Measurements from ENCODE around the gene KDM6A.
"Not testable (repeated sequence)": the region's sequence is repeated elsewhere in the genome, so short reads cannot be mapped to it uniquely, and the experiment has no call there.

KDM6A gene

DNA sequence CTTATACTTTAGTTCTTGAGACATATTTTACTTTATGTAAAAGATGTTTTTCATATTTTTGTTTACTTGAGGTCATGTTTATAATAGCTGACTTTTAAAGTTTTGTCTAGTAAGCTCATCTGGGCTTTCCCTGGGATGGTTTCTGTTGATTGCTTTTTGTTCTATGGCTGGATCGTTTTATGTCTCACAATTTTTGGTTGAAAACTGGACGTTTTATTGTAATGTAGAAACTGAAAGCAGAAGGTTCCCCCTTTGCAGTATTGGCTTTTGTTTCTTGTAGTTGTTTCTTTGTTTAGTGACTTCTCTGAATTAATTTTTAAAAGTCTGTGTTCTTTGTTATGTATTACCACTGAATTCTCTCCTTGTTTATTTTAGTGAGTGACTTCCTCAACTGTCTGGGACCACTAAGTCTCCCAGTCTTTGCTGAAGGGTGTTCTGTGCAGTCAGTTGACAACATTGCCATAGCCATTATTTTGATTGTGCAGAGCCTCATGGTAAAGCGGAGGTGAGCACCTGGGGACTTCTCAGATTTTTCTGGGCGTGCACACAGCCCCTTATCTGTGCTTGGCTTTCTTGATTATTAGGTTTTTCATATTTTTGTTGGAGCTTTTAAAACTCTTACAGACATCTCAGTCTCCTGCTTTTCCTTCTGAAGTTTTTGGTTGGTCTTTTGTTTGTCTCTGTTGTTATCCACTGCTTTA is 31.0 kb downstream of the KDM6A start:
- Mint-ChIP-seq H3K27me3 (no peaks in the 10 kb centered on the region), H3K9me3 (ENCODE audit: low read depth) (peaks cover 6% of the 10 kb centered on the region), H3K36me3 (peaks cover 6% of the 10 kb centered on the region), H3K4me3 (peak overlapping the region; percentile 30), H3K27ac (peak overlapping the region; percentile 46), H3K4me1 (ENCODE audit: low read depth) (peaks cover 63% of the 10 kb centered on the region)

DNA sequence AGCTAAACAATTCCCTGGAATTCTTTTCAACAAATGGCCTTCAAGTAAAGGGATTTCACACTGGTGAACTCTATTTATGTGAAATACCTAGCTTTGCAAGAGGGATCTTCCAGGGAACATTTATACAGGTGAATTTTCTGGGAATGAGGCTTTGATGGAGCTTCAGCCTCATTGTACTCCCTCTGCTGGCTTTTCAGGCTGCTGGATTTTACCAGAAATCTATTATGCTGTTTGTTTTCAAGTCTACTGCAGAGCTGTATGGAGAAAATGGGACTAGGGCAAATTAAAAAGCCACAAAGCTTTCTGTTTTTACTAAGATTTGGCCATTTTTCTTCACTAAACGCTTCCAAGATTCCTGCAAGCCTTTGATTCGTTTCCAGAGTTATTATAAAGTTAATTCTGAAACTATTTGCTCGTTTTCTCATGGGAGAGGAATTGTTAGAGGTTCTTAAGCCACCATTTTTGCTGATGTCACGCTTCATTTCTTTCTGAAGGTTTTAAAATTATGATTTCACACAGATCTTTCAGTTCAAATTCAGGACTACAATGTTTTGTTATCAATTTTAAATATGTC is 31.6 kb downstream of the KDM6A start:
- H3K4me1 Mint-ChIP-seq (ENCODE audit: low read depth), result peaks cover 59% of the 10 kb centered on the region
- H3K36me3 Mint-ChIP-seq, result peaks cover 6% of the 10 kb centered on the region
- no peak overlapping the region for H3K4me3 Mint-ChIP-seq
- peaks cover 6% of the 10 kb centered on the region for H3K9me3 Mint-ChIP-seq (ENCODE audit: low read depth)
- no peaks in the 10 kb centered on the region for H3K27me3 Mint-ChIP-seq
- H3K27ac Mint-ChIP-seq, result peak overlapping the region; percentile 70

DNA sequence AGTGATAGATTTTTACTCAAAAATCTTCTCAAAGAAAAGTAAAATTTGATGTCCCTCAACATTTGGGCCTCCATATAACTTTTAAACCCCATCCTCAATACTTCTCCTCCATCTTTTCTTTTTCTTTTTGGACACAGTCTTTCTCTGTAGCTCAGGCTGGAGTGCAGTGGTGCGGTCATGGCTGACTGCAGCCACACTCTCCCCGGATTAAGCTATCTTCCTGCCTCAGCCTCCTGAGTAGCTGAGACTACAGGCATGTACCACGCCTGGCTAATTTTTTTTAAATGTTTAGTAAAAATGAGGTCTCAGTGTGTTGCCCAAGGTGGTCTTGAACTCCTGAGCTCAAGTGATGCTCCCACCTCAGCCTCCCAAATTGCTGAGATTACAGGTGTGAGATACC is 33.1 kb downstream of the KDM6A start:
- H3K4me1 Mint-ChIP-seq (ENCODE audit: low read depth), result peaks cover 54% of the 10 kb centered on the region
- H3K27ac Mint-ChIP-seq, result no peak overlapping the region
- H3K36me3 Mint-ChIP-seq, result peaks cover 6% of the 10 kb centered on the region
- no peaks in the 10 kb centered on the region for H3K27me3 Mint-ChIP-seq
- peaks cover 6% of the 10 kb centered on the region for H3K9me3 Mint-ChIP-seq (ENCODE audit: low read depth)
- H3K4me3 Mint-ChIP-seq, result no peak overlapping the region

DNA sequence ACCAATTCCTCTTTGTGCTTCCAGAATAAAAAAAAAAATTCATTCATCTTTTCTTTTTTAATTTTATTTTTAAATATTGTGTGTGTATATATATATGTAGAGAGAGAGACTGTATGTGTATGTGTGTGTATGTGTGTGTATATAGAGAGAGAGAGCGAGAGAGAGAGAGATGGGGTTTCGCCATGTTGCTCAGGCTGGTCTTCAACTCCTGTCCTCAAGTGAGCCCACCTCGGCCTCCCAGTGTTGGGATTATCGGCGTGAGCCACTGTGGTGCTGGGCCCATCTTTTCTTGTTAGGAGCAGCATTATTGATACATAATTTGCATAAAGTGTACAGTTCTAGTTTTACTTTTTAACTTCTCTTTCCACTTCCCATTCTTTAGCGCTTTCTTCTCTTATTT is 33.6 kb downstream of the KDM6A start:
- Mint-ChIP-seq H3K4me1 (ENCODE audit: low read depth) (peaks cover 54% of the 10 kb centered on the region), H3K27ac (peak overlapping the region; percentile 73), H3K27me3 (no peaks in the 10 kb centered on the region), H3K4me3 (no peak overlapping the region), H3K9me3 (ENCODE audit: low read depth) (peaks cover 6% of the 10 kb centered on the region), H3K36me3 (peaks cover 6% of the 10 kb centered on the region)

DNA sequence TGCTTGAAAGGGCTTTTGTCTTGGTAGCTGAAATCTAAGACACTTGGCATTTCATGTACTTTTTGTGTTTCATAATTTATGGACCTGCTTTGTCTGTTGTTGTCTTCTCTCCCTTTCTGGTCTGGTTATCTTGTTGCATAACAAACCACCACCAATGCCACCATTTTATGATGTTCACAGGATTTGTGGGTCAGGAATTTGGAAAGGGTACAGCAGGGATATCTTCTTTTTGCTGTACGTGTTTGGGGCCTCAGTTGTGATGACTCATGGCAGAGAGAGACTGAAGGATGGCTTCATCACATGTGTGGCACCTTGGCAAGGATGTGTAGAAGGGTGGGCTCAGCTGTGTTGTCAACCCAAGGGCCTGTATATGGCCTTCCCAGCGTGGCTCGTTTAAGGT is 35.2 kb downstream of the KDM6A start:
- Mint-ChIP-seq H3K27me3 (no peaks in the 10 kb centered on the region), H3K4me3 (peak overlapping the region; percentile 30), H3K9me3 (ENCODE audit: low read depth) (peaks cover 4% of the 10 kb centered on the region), H3K27ac (peak overlapping the region; percentile 84), H3K36me3 (peaks cover 4% of the 10 kb centered on the region), H3K4me1 (ENCODE audit: low read depth) (peaks cover 60% of the 10 kb centered on the region)

DNA sequence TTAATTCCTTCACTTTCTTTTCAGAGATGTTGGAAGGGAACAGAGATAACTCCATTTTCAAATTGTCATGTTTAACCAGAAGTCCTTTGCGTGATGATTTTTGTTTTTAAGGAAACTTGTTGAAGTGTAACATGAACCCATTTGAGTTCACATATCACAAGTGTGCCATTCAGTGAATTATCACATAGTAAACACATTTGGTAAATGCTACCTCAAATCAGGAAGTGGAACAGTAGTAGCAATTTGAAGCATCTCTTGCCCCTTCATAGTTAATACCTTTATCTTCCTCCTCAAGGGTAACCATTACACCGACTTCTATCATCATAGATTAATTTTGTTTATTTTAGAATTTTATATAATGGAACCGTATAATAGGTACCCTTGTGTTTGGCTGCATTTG is 35.8 kb downstream of the KDM6A start:
- Mint-ChIP-seq H3K9me3 (ENCODE audit: low read depth) (no peaks in the 10 kb centered on the region), H3K4me3 (no peak overlapping the region), H3K27me3 (no peaks in the 10 kb centered on the region), H3K27ac (no peak overlapping the region), H3K36me3 (peaks cover 2% of the 10 kb centered on the region), H3K4me1 (ENCODE audit: low read depth) (peaks cover 58% of the 10 kb centered on the region)

DNA sequence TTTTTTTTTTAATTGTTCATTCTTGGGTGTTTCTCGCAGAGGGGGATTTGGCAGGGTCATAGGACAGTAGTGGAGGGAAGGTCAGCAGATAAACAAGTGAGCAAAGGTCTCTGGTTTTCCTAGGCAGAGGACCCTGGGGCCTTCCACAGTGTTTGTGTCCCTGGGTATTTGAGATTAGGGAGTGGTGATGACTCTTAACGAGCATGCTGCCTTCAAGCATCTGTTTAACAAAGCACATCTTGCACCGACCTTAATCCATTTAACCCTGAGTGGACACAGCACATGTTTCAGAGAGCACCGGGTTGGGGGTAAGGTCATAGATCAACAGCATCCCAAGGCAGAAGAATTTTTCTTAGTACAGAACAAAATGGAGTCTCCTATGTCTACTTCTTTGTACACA is 37.5 kb downstream of the KDM6A start:
- H3K9me3 Mint-ChIP-seq (ENCODE audit: low read depth); H3K27ac Mint-ChIP-seq; H3K36me3 Mint-ChIP-seq; H3K4me3 Mint-ChIP-seq; H3K27me3 Mint-ChIP-seq: not testable (repeated sequence)
- peaks cover 58% of the 10 kb centered on the region for H3K4me1 Mint-ChIP-seq (ENCODE audit: low read depth)

DNA sequence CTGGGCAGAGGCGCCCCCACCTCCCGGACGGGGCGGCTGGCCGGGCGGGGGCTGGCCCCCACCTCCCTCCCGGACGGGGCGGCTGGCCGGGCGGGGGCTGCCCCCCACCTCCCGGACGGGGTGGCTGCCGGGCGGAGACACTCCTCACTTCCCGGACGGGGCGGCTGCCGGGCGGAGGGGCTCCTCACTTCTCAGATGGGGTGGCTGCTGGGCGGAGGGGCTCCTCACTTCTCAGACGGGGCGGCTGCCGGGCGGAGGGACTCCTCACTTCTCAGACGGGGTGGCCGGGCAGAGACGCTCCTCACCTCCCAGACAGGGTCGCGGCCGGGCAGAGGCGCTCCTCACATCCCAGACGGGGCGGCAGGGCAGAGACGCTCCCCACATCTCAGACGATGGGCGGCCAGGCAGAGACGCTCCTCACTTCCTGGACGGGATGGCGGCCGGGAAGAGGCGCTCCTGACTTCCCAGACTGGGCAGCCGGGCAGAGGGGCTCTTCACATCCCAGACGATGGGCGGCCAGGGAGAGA is 38.1 kb downstream of the KDM6A start:
- peaks cover 57% of the 10 kb centered on the region for H3K4me1 Mint-ChIP-seq (ENCODE audit: low read depth)
- H3K36me3 Mint-ChIP-seq; H3K27me3 Mint-ChIP-seq; H3K27ac Mint-ChIP-seq; H3K9me3 Mint-ChIP-seq (ENCODE audit: low read depth); H3K4me3 Mint-ChIP-seq: not testable (repeated sequence)

DNA sequence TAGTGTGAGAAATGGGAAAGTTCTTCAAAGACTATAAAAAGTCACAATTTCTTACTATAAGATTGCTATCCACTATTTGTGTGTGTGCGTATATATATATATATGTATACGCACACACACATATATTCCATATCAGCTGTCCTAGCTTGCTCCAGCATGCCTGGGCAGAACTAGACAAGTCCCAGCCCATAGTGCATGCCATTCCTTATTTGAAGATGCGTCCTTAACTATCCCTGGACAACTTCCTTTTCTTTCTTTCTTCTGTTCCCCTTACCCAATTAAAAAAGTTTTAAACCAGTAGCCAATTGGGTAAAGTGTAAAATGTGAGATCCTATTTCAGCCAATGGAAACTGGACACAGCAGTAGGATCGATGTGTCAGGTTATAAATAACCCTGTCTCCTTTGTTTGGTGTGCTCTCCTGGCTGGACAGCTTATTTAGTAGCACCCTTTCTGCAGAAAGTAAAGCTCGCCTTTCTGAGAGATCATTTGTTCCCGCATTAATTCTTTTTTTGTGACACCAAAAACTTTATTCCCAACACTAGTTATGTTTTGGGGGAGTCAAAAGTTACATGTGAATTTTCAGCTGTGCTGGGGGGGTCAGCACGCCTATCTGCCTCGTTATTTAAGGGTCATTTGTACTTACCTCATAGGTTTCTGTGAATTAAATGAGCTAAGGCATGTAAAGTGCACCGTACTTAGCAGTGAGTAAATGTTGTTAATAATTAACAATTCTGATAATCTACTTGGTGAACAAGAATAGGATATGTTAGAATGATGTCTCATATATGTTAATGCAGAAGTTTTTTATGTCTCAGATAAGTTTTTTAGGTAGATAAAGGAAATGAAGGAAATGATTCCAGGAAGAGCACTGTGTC is 40.9 kb downstream of the KDM6A start:
- Mint-ChIP-seq H3K9me3 (ENCODE audit: low read depth) (no peaks in the 10 kb centered on the region), H3K36me3 (no peaks in the 10 kb centered on the region), H3K4me1 (ENCODE audit: low read depth) (peaks cover 54% of the 10 kb centered on the region), H3K27ac (peak overlapping the region; percentile 34), H3K4me3 (peak overlapping the region; percentile 44), H3K27me3 (no peaks in the 10 kb centered on the region)

DNA sequence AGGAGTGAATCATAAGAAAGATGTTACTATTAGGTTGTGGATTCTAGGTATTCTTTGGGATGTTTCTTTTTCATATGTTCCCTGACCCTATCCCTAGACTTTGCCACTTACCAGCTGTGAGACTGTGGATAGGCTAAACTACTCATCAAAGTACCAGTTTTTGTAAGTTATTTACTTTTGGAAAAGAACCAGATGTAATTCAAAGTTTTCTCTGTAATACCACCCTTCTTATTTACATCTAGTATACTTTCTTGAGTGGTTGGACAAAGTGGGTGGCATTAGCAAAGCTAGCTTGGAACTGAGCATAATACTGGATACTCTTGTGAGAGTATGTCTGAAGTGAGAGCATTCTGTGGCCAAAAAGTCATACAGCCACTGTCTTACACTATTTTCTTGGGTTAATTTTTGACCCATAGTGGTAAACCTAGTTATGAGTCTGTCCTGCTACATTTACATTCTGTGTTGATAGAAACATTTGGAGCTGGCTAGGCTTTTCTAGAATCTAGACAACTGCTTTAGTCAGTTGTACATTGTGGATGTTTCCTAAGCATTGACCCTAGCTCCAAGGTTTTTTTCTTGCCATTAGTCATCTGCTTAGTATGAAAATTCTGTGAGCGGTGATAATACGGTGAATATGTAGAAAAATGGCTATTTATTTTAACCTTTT is 41.7 kb downstream of the KDM6A start:
- Mint-ChIP-seq H3K27ac (peak overlapping the region; percentile 34), H3K27me3 (no peaks in the 10 kb centered on the region), H3K36me3 (no peaks in the 10 kb centered on the region), H3K4me3 (peak overlapping the region; percentile 44), H3K9me3 (ENCODE audit: low read depth) (no peaks in the 10 kb centered on the region), H3K4me1 (ENCODE audit: low read depth) (peaks cover 55% of the 10 kb centered on the region)

DNA sequence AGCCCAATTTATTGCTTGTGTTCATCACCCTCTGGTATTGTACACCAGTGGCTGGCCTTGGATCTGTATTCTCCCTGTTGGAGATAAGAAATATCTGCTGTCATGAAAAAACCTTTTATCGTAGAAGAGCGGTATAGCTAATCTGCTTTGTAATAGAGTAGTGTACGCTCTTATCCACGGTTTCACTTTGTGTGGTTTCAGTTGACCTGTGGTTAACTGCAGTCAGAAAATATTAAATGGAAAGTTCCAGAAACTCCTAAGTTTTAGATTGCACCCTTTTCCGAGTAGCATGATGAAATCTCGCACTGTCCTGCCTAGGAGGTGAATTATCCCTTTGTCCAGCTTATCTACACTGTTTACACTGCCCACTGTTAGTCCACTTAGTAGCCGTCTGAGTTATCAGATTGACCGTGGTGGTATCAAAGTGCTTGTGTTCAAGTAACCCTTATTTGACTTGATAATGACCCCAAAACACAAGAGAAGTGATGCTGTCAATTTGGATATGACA is 42.4 kb downstream of the KDM6A start:
- Mint-ChIP-seq H3K4me3 (no peak overlapping the region), H3K27ac (peak overlapping the region; percentile 59), H3K36me3 (no peaks in the 10 kb centered on the region), H3K9me3 (ENCODE audit: low read depth) (no peaks in the 10 kb centered on the region), H3K27me3 (no peaks in the 10 kb centered on the region), H3K4me1 (ENCODE audit: low read depth) (peaks cover 59% of the 10 kb centered on the region)

DNA sequence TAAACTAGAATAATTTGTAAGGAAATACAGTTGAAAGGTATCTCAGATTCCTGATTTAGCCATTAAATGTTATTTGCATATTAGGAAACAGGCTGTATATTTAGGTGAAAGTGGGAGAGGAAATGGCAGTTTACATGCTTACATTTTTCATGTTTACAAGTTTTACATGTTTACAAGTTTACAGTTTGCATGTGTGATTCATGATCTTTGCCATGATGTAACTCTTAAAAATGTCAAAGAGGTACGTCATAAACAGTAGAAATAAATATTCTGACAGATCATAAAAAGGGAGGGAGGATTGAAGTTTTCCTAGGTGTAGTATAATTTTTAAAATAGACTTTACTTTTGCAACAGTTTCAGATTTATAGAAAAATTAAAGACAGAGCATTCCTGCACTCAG is 45.7 kb downstream of the KDM6A start:
- H3K36me3 Mint-ChIP-seq, result no peaks in the 10 kb centered on the region
- H3K4me1 Mint-ChIP-seq (ENCODE audit: low read depth), result peaks cover 59% of the 10 kb centered on the region
- H3K9me3 Mint-ChIP-seq (ENCODE audit: low read depth), result no peaks in the 10 kb centered on the region
- H3K27me3 Mint-ChIP-seq, result no peaks in the 10 kb centered on the region
- no peak overlapping the region for H3K27ac Mint-ChIP-seq
- H3K4me3 Mint-ChIP-seq, result no peak overlapping the region

DNA sequence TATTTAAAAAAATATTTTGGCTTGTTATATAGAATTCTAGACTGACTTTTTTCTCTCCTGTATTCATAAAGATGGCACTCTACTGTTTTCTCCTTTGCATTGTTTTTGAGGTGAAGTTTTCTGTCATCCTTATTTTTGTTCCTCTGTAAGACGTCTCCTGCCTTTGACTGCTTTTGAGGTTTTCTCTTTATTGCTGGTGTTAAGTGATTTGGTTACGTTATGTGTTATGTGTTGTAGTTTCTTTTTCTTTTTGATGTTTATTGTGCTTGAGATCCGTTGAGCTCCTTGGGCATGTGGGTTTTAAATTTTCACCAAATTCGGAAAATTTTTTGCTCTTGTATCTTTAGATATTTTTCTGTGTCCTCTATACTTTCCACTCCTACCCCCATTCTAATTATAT is 50.0 kb downstream of the KDM6A start:
- Mint-ChIP-seq H3K9me3 (ENCODE audit: low read depth) (no peaks in the 10 kb centered on the region), H3K36me3 (no peaks in the 10 kb centered on the region), H3K4me1 (ENCODE audit: low read depth) (peaks cover 59% of the 10 kb centered on the region), H3K27me3 (no peaks in the 10 kb centered on the region), H3K4me3 (peak overlapping the region; percentile 44), H3K27ac (peak overlapping the region; percentile 59)

DNA sequence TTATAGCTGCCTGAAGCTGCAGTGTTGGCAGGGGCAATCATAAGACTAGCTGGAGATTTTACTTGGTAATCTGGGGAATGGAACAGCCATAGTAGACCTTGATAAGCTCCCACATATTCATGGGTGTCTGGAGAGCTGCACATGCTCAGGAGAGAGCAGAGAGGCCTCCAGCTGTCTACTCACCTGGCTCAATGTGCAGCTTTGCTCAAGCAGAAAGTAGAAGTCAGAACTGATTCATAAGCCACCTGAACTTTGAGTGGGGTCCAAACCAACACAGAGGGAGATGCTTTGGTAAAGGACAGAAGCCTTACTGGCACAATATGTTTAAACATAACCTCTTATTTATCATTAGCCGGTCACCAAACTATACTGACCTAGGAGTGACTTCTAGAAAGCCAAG is 54.4 kb downstream of the KDM6A start:
- Mint-ChIP-seq H3K36me3 (no peaks in the 10 kb centered on the region), H3K27ac (no peak overlapping the region), H3K27me3 (no peaks in the 10 kb centered on the region), H3K4me1 (ENCODE audit: low read depth) (peaks cover 59% of the 10 kb centered on the region), H3K4me3 (no peak overlapping the region), H3K9me3 (ENCODE audit: low read depth) (no peaks in the 10 kb centered on the region)

Measured in activated naive CD8-positive, alpha-beta T cell (primary cell).